Calu3 (cell line): ENCODE measurements around the gene MAP4K3. TPM values are rescaled to one million over a fixed set of nuclear protein-coding genes. Genes with fewer than 3 reads are reported as not detected.

Experiments
- BruUV-seq: library from RNA; stranded (reverse); fragments of 400-500 nt; replicated peaks from 2 replicates; lab custom pipeline; 2021; lab: Mats Ljungman, UMichigan
- CTCF ChIA-PET: fragments of 300-600 bp; sonication (Branson Sonifier 250); formaldehyde crosslinking; loops from one replicate; lab custom pipeline; 2022; ENCODE audit warnings: antibody characterized with exemption; lab: Charles Lee
- DNase-seq: peaks from one replicate; pipeline ENCODE4 v3.0.0; 2022
- H3K27ac Mint-ChIP-seq: one replicate; pipeline ENCODE4 v1.8.0; 2022; ENCODE audit warnings: mixed read lengths; ENCODE audit not compliant: unreplicated experiment
- H3K27me3 Mint-ChIP-seq: one replicate; pipeline ENCODE4 v1.8.0; 2022; ENCODE audit warnings: mixed read lengths; ENCODE audit not compliant: unreplicated experiment
- H3K36me3 Mint-ChIP-seq: one replicate; pipeline ENCODE4 v1.8.0; 2022; ENCODE audit warnings: mild to moderate bottlenecking, moderate library complexity, mixed read lengths; ENCODE audit not compliant: insufficient read depth, unreplicated experiment
- H3K4me1 Mint-ChIP-seq: one replicate; pipeline ENCODE4 v1.8.0; 2022; ENCODE audit warnings: mild to moderate bottlenecking, low read depth, mixed read lengths; ENCODE audit not compliant: unreplicated experiment
- H3K4me3 Mint-ChIP-seq: one replicate; pipeline ENCODE4 v1.8.0; 2022; ENCODE audit warnings: mild to moderate bottlenecking, low read depth, moderate library complexity, mixed read lengths; ENCODE audit not compliant: unreplicated experiment
- H3K9me3 Mint-ChIP-seq: one replicate; pipeline ENCODE4 v1.8.0; 2022; ENCODE audit warnings: low read depth, mixed read lengths; ENCODE audit not compliant: unreplicated experiment
- CTCF ChIP-seq: fragments of 200-600 bp; IDR thresholded peaks from one replicate; pipeline ENCODE4 v1.8.0; 2022; ENCODE audit warnings: antibody characterized with exemption; ENCODE audit not compliant: unreplicated experiment
- intact Hi-C: fragments of 100-400 bp; cut with micrococcal nuclease; formaldehyde crosslinking; loops from one replicate; pipeline ENCODE4 v1.10.0; 2022; ENCODE audit not compliant: unreplicated experiment
- total RNA-seq: library from RNA; stranded (reverse); gene quantifications from 2 replicates; pipeline ENCODE4 v1.2.3, GENCODE V29; 2022

The MAP4K3 gene
- total RNA-seq, 1 experiment from 2014 or later, result 30.7 TPM

- CTCF ChIA-PET, result interaction anchor here (0.6 kb wide), 1 partner anchor 31 kb away, joined by 4 read pairs; no protein-coding TSS in a partner anchor
- Mint-ChIP-seq H3K27ac (no peak overlapping the region), H3K27me3 (no peaks in the 10 kb centered on the region)
Measured at GRCh38 chr2:39300044-39300978, 136.8 kb downstream of the MAP4K3 start.

GRCh38 chr2:39290433-39290832 is 146.7 kb downstream of the MAP4K3 start:
- Mint-ChIP-seq H3K4me1 (no peaks in the 10 kb centered on the region), H3K9me3 (no peaks in the 10 kb centered on the region), H3K27ac (no peak overlapping the region), H3K36me3 (peaks cover 20% of the 10 kb centered on the region), H3K27me3 (no peaks in the 10 kb centered on the region), H3K4me3 (no peak overlapping the region)
- BruUV-seq, result no TSS peak
- intact Hi-C loops, result no loop called here
- CTCF ChIA-PET, result no interaction called here
- no peak for TF ChIP-seq CTCF
- no peak for DNase-seq

More at GRCh38 chr2:39300044-39300978, 136.8 kb downstream of the MAP4K3 start:
- BruUV-seq, result no TSS peak
- Mint-ChIP-seq H3K4me3 (no peak overlapping the region), H3K36me3 (no peaks in the 10 kb centered on the region), H3K4me1 (no peaks in the 10 kb centered on the region), H3K9me3 (no peaks in the 10 kb centered on the region)
- DNase-seq, result no peak
- TF ChIP-seq CTCF, result no peak
- intact Hi-C loops, result no loop called here

- DNase-seq, result no peak
- Mint-ChIP-seq H3K27me3 (no peaks in the 10 kb centered on the region), H3K9me3 (no peaks in the 10 kb centered on the region), H3K4me3 (no peak overlapping the region), H3K4me1 (no peaks in the 10 kb centered on the region), H3K27ac (no peak overlapping the region), H3K36me3 (peaks cover 20% of the 10 kb centered on the region)
- BruUV-seq, result no TSS peak
- CTCF ChIA-PET, result no interaction called here
- TF ChIP-seq CTCF, result no peak
- intact Hi-C loops, result no loop called here
Measured at GRCh38 chr2:39289609-39290008, 147.5 kb downstream of the MAP4K3 start.

GRCh38 chr2:39283561-39283960 is 153.5 kb downstream of the MAP4K3 start:
- CTCF ChIA-PET, result no interaction called here
- no peak for TF ChIP-seq CTCF
- no peak overlapping the region for H3K27ac Mint-ChIP-seq
- no peaks in the 10 kb centered on the region for H3K9me3 Mint-ChIP-seq
- H3K4me3 Mint-ChIP-seq, result no peak overlapping the region
- H3K36me3 Mint-ChIP-seq, result peaks cover 2% of the 10 kb centered on the region
- DNase-seq, result no peak
- H3K27me3 Mint-ChIP-seq, result no peaks in the 10 kb centered on the region
- BruUV-seq, result no TSS peak
- H3K4me1 Mint-ChIP-seq, result no peaks in the 10 kb centered on the region
- intact Hi-C loops, result no loop called here
